Astrocyte (in vitro differentiated cells and primary cell): Measurements from ENCODE around the gene HMGB4. TPM values are rescaled to one million over a fixed set of nuclear protein-coding genes. Genes with fewer than 3 reads are reported as not detected.

Experiments used
- DNase-seq: peaks from one replicate; pipeline ENCODE4 v3.0.0-alpha.2; 2010; ENCODE audit warnings: low read depth
- FAIRE-seq: peaks from 2 replicates; lab custom pipeline; 2011; peaks lifted over from hg19 to GRCh38; lab: Jason Lieb, UNC
- H2AFZ ChIP-seq: 2 replicates; pipeline ENCODE4 v1.6.0; 2012; ENCODE audit warnings: low read depth, low read length, inconsistent platforms
- H3K27ac ChIP-seq: 2 replicates; pipeline ENCODE4 v1.5.1; 2011; ENCODE audit warnings: low read depth, low read length, inconsistent platforms
- H3K27me3 ChIP-seq: 2 replicates; pipeline ENCODE4 v1.6.0; 2011; ENCODE audit warnings: low read length, inconsistent platforms; ENCODE audit not compliant: insufficient read depth
- H3K36me3 ChIP-seq: 2 replicates; pipeline ENCODE4 v1.5.1; 2011; ENCODE audit warnings: low read length, inconsistent platforms; ENCODE audit not compliant: insufficient read depth
- H3K4me1 ChIP-seq: 2 replicates; pipeline ENCODE4 v1.5.1; 2011; ENCODE audit warnings: low read length, inconsistent platforms; ENCODE audit not compliant: insufficient read depth
- H3K4me2 ChIP-seq: 2 replicates; pipeline ENCODE4 v1.6.0; 2012; ENCODE audit warnings: low read length, inconsistent platforms
- H3K4me3 ChIP-seq: 2 replicates; pipeline ENCODE4 v1.5.1; 2011; ENCODE audit warnings: low read depth, mild to moderate bottlenecking, low read length, inconsistent platforms; ENCODE audit not compliant: insufficient read depth
- H3K79me2 ChIP-seq: 2 replicates; pipeline ENCODE4 v1.6.0; 2012; ENCODE audit warnings: mild to moderate bottlenecking, low read length, inconsistent platforms; ENCODE audit not compliant: insufficient read depth
- H3K9ac ChIP-seq: 2 replicates; pipeline ENCODE4 v1.6.0; 2012; ENCODE audit warnings: mild to moderate bottlenecking, low read length, inconsistent platforms
- H3K9me3 ChIP-seq: 2 replicates; pipeline ENCODE4 v1.5.1; 2012; ENCODE audit warnings: low read depth, mild to moderate bottlenecking, low read length, inconsistent platforms; ENCODE audit not compliant: insufficient read depth
- H4K20me1 ChIP-seq: 2 replicates; pipeline ENCODE4 v1.6.0; 2012; ENCODE audit warnings: low read length, inconsistent platforms; ENCODE audit not compliant: insufficient read depth
- H3K27ac Mint-ChIP-seq: one replicate; pipeline ENCODE4 v1.8.0; 2021; ENCODE audit warnings: mild to moderate bottlenecking, mixed read lengths; ENCODE audit not compliant: unreplicated experiment
- H3K27me3 Mint-ChIP-seq: one replicate; pipeline ENCODE4 v1.8.0; 2021; ENCODE audit warnings: low read depth, mixed read lengths; ENCODE audit not compliant: unreplicated experiment
- H3K36me3 Mint-ChIP-seq: one replicate; pipeline ENCODE4 v1.8.0; 2021; ENCODE audit warnings: low read depth, mixed read lengths; ENCODE audit not compliant: unreplicated experiment
- H3K4me1 Mint-ChIP-seq: one replicate; pipeline ENCODE4 v1.8.0; 2021; ENCODE audit warnings: low read depth, mixed read lengths; ENCODE audit not compliant: unreplicated experiment
- H3K4me3 Mint-ChIP-seq: one replicate; pipeline ENCODE4 v1.8.0; 2021; ENCODE audit warnings: mild to moderate bottlenecking, moderate library complexity, mixed read lengths; ENCODE audit not compliant: unreplicated experiment
- H3K9me3 Mint-ChIP-seq: one replicate; pipeline ENCODE4 v1.8.0; 2021; ENCODE audit warnings: mild to moderate bottlenecking, mixed read lengths; ENCODE audit not compliant: unreplicated experiment
- CTCF ChIP-seq: IDR thresholded peaks from 2 replicates; pipeline ENCODE4 v1.5.1; 2011; ENCODE audit warnings: low read depth, mild to moderate bottlenecking, inconsistent platforms, low read length, moderate library complexity; ENCODE audit not compliant: insufficient read depth
- EZH2 ChIP-seq: IDR thresholded peaks from 2 replicates; pipeline ENCODE4 v1.6.1; 2012; ENCODE audit warnings: mild to moderate bottlenecking, low read length, inconsistent platforms; ENCODE audit not compliant: insufficient read depth
- total RNA-seq: library from RNA; stranded (reverse); gene quantifications from 2 replicates; pipeline ENCODE4 v1.2.1, GENCODE V29; 2021

The HMGB4 gene
- total RNA-seq, 1 donor from 2014 or later = not detected

- Histone ChIP-seq H3K9ac (no peak overlapping the region), H3K4me3 (no peak overlapping the region), H3K9me3 (no peaks in the 10 kb centered on the region), H3K36me3 (no peaks in the 10 kb centered on the region), H3K4me1 (peaks cover 16% of the 10 kb centered on the region), H3K27ac (no peak overlapping the region), H3K79me2 (peaks cover 3% of the 10 kb centered on the region), H3K27me3 (no peaks in the 10 kb centered on the region), H2AFZ (no peak overlapping the region), H3K4me2 (peak overlapping the region; percentile 20), H4K20me1 (peaks cover 11% of the 10 kb centered on the region)
- H3K27me3 Mint-ChIP-seq = peaks cover 5% of the 10 kb centered on the region
- no peak overlapping the region for H3K27ac Mint-ChIP-seq
- peaks cover 3% of the 10 kb centered on the region for H3K36me3 Mint-ChIP-seq
- DNase-seq = peak; percentile 77
- no peak for TF ChIP-seq CTCF
- no peak for FAIRE-seq
- peaks cover 6% of the 10 kb centered on the region for H3K9me3 Mint-ChIP-seq
- no peak overlapping the region for H3K4me3 Mint-ChIP-seq
- peaks cover 6% of the 10 kb centered on the region for H3K4me1 Mint-ChIP-seq
Observed at GRCh38 chr1:33866281-33866680, 2.4 kb downstream of the HMGB4 start.

GRCh38 chr1:33867684-33868083 lies 3.8 kb downstream of the HMGB4 start:
- Mint-ChIP-seq H3K27ac (no peak overlapping the region), H3K36me3 (peaks cover 9% of the 10 kb centered on the region), H3K4me3 (no peak overlapping the region), H3K9me3 (peaks cover 6% of the 10 kb centered on the region), H3K27me3 (peaks cover 5% of the 10 kb centered on the region), H3K4me1 (no peaks in the 10 kb centered on the region)
- no peaks in the 10 kb centered on the region for H3K36me3 ChIP-seq
- no peaks in the 10 kb centered on the region for H3K27me3 ChIP-seq
- H4K20me1 ChIP-seq = no peaks in the 10 kb centered on the region
- H3K4me2 ChIP-seq = no peak overlapping the region
- no peak overlapping the region for H3K4me3 ChIP-seq
- H2AFZ ChIP-seq = no peak overlapping the region
- FAIRE-seq (no peak), DNase-seq (no peak)
- no peaks in the 10 kb centered on the region for H3K79me2 ChIP-seq
- H3K27ac ChIP-seq = no peak overlapping the region
- H3K9me3 ChIP-seq = no peaks in the 10 kb centered on the region
- TF ChIP-seq EZH2 = no peak
- TF ChIP-seq CTCF = no peak
- H3K9ac ChIP-seq = no peak overlapping the region
- peaks cover 11% of the 10 kb centered on the region for H3K4me1 ChIP-seq

- no peaks in the 10 kb centered on the region for H3K27me3 ChIP-seq
- H3K79me2 ChIP-seq = no peaks in the 10 kb centered on the region
- H3K9me3 ChIP-seq = no peaks in the 10 kb centered on the region
- Mint-ChIP-seq H3K4me1 (peaks cover under 1% of the 10 kb centered on the region), H3K9me3 (peaks cover 6% of the 10 kb centered on the region), H3K4me3 (no peak overlapping the region), H3K27ac (no peak overlapping the region), H3K36me3 (peaks cover 14% of the 10 kb centered on the region), H3K27me3 (peaks cover 3% of the 10 kb centered on the region)
- peak overlapping the region; percentile 5 for H3K27ac ChIP-seq
- H4K20me1 ChIP-seq = no peaks in the 10 kb centered on the region
- H3K4me1 ChIP-seq = peaks cover 19% of the 10 kb centered on the region
- FAIRE-seq (no peak), DNase-seq (no peak)
- H2AFZ ChIP-seq = no peak overlapping the region
- no peaks in the 10 kb centered on the region for H3K36me3 ChIP-seq
- TF ChIP-seq EZH2 (no peak), CTCF (no peak)
- no peak overlapping the region for H3K9ac ChIP-seq
- no peak overlapping the region for H3K4me3 ChIP-seq
- H3K4me2 ChIP-seq = peak overlapping the region; percentile 10
Observed at GRCh38 chr1:33872275-33872674, 8.4 kb downstream of the HMGB4 start.
